NCI-H82 (cell line): Measurements from ENCODE around the gene KCNAB1.

Experiments
- DNase-seq: peaks from one replicate; lab custom pipeline; 2025; lab: John Stamatoyannopoulos, UW

Gene KCNAB1

GRCh38 chr3:156455839-156456238 is 335.5 kb downstream of the KCNAB1 start:
- DNase-seq, result peak; percentile 16

- no peak for DNase-seq
Observed at GRCh38 chr3:156456771-156457224, 336.4 kb downstream of the KCNAB1 start.

GRCh38 chr3:156459434-156459833 is 339.1 kb downstream of the KCNAB1 start:
- no peak for DNase-seq

GRCh38 chr3:156460206-156460611 is 339.8 kb downstream of the KCNAB1 start:
- DNase-seq, result no peak

GRCh38 chr3:156461889-156462288 is 341.5 kb downstream of the KCNAB1 start:
- no peak for DNase-seq

- DNase-seq, result no peak
Observed at GRCh38 chr3:156463123-156463522, 342.7 kb downstream of the KCNAB1 start.

GRCh38 chr3:156465194-156465593 is 344.8 kb downstream of the KCNAB1 start:
- DNase-seq, result no peak

- DNase-seq, result no peak
Observed at GRCh38 chr3:156469456-156469855, 349.1 kb downstream of the KCNAB1 start.

GRCh38 chr3:156471431-156471830 is 351.1 kb downstream of the KCNAB1 start:
- no peak for DNase-seq

GRCh38 chr3:156472150-156472549 is 351.8 kb downstream of the KCNAB1 start:
- peak; percentile 32 for DNase-seq

- no peak for DNase-seq
Observed at GRCh38 chr3:156472684-156473083, 352.3 kb downstream of the KCNAB1 start.

- peak; percentile 84 for DNase-seq
Observed at GRCh38 chr3:156473341-156473740, 353.0 kb downstream of the KCNAB1 start.

GRCh38 chr3:156474560-156475389 is 354.4 kb downstream of the KCNAB1 start:
- peak; percentile 67 for DNase-seq

- DNase-seq, result no peak
Observed at GRCh38 chr3:156477323-156477722, 356.9 kb downstream of the KCNAB1 start.

- peak; percentile 64 for DNase-seq
Observed at GRCh38 chr3:156478891-156479290, 358.5 kb downstream of the KCNAB1 start.

GRCh38 chr3:156479604-156480003 is 359.2 kb downstream of the KCNAB1 start:
- no peak for DNase-seq

GRCh38 chr3:156480949-156481348 is 360.6 kb downstream of the KCNAB1 start:
- no peak for DNase-seq

- no peak for DNase-seq
Observed at GRCh38 chr3:156483002-156483401, 362.6 kb downstream of the KCNAB1 start.

GRCh38 chr3:156483426-156483825 is 363.0 kb downstream of the KCNAB1 start:
- DNase-seq, result peak; percentile 29

GRCh38 chr3:156483961-156484787 is 363.8 kb downstream of the KCNAB1 start:
- DNase-seq, result peak; percentile 41

- DNase-seq, result no peak
Observed at GRCh38 chr3:156488767-156489166, 368.4 kb downstream of the KCNAB1 start.

GRCh38 chr3:156489462-156489911 is 369.1 kb downstream of the KCNAB1 start:
- no peak for DNase-seq

- DNase-seq, result no peak
Observed at GRCh38 chr3:156491192-156491591, 370.8 kb downstream of the KCNAB1 start.
